Middle frontal gyrus (tissue), 1 donor: ENCODE data around the gene HERPUD1.

ENCODE experiments used
- DNase-seq: peaks from one replicate; pipeline ENCODE4 v3.0.0-alpha.2; 2015; ENCODE audit warnings: low spot score; ENCODE audit errors: extremely low spot score

Gene HERPUD1

DNA sequence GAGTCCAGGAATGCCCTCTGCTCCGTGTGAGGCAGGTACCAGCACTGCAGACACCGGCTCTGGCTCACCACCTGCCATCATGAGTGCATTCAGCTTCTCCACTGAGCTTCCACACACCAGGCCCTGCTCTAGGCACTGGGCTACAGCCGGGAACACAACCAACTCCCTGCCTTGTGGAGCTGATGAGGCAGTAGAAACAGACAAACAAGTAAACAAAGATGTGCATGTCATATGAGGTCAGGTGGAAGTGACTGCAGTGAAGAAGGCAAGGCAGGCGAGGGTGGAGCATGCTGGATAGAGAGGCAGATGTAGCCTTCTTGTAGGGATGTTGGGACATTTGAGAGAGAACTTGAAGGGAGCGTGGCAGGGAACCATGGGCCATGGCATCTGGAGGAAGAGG is 62.4 kb downstream of the HERPUD1 start:
- DNase-seq: no peak
